Dendritic cell treated with granulocyte-macrophage colony-stimulating factor and Interleukin-4, amounts not matched to agents 40 ng/mL and 50 ng/mL, for 4 days (primary cell): ENCODE results near the gene ARHGAP25.

ENCODE experiments used
- H3K27ac Mint-ChIP-seq: one replicate; pipeline ENCODE4 v1.8.0; 2022; ENCODE audit warnings: mild to moderate bottlenecking, mixed read lengths
- H3K27me3 Mint-ChIP-seq: one replicate; pipeline ENCODE4 v1.8.0; 2022; ENCODE audit warnings: mild to moderate bottlenecking, mixed read lengths
- H3K36me3 Mint-ChIP-seq: one replicate; pipeline ENCODE4 v1.8.0; 2022; ENCODE audit warnings: low read depth, mixed read lengths
- H3K4me1 Mint-ChIP-seq: one replicate; pipeline ENCODE4 v1.8.0; 2022; ENCODE audit warnings: low read depth, mixed read lengths
- H3K4me3 Mint-ChIP-seq: one replicate; pipeline ENCODE4 v1.8.0; 2022; ENCODE audit warnings: mild to moderate bottlenecking, moderate library complexity, mixed read lengths
- H3K9me3 Mint-ChIP-seq: one replicate; pipeline ENCODE4 v1.8.0; 2022; ENCODE audit warnings: mixed read lengths
- intact Hi-C: fragments of 100-400 bp; cut with micrococcal nuclease; formaldehyde crosslinking; loops from one replicate; pipeline ENCODE4 v1.15.0; 2022

Gene ARHGAP25

DNA sequence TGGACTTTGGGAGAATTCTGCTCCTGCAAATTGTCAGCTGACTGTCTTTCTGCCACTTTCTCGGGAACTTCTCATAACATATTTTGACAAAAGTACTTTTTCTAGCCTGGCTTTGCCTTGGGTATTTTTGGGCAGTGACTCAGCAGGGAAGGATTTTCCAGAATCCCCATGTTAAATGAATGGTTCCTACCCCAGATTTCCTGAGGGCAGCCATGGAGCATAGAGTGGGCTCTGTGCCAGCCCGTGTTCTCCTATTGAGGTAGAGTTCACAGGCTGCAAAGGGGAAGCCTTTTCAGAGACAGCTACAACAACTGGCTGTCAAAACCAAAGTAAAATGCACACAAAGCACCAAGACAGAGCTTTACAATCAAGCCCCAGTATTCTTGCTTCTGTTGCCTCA is 76.8 kb downstream of the ARHGAP25 start:
- Mint-ChIP-seq H3K36me3 (peaks cover 61% of the 10 kb centered on the region), H3K4me1 (peaks cover 59% of the 10 kb centered on the region), H3K4me3 (no peak overlapping the region), H3K27me3 (no peaks in the 10 kb centered on the region), H3K9me3 (no peaks in the 10 kb centered on the region), H3K27ac (peak overlapping the region; percentile 54)
- intact Hi-C loops = no loop called here

DNA sequence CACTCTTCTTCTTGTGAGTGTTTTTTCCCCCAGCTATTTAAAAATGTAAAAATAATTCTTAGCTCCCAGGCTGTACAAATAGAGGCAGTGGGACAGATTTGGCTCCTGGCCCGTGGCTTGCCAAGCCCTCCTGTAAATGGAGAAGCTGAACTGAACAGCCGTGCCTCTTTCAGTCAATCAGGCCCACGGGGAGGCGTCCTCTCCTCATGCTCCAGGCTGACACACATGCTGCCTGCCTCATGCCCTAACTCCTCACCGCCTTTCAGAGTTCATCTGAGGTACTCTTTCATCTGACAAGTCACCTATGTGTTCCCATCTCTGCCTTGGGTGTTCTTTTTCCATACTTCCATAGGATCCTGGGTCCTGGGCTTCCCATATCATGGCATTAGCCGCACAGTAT is 77.6 kb downstream of the ARHGAP25 start:
- H3K4me1 Mint-ChIP-seq = peaks cover 50% of the 10 kb centered on the region
- intact Hi-C loops = no loop called here
- peaks cover 68% of the 10 kb centered on the region for H3K36me3 Mint-ChIP-seq
- no peak overlapping the region for H3K4me3 Mint-ChIP-seq
- H3K27me3 Mint-ChIP-seq = no peaks in the 10 kb centered on the region
- H3K27ac Mint-ChIP-seq = peak overlapping the region; percentile 62
- no peaks in the 10 kb centered on the region for H3K9me3 Mint-ChIP-seq

DNA sequence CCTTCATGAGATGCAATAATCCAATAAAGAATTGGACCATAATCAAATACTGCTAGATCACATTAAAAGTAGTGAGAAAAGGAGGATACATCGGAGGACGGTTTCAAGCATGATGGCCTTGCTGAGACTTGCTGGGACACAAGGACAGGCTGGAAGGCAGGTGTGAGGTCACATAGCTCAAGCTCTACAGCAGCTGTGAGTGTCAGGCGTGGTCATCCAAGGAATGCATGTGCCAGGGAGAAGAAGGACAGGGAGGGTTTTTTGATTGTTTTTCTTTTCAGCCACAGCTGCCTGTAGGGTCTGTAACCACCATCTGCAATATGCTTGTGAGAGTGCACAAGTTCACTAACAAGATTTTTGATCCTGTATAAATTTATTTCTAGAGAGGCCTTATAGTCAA is 79.0 kb downstream of the ARHGAP25 start:
- intact Hi-C loops = no loop called here
- Mint-ChIP-seq H3K4me1 (peaks cover 44% of the 10 kb centered on the region), H3K27ac (peak overlapping the region; percentile 41), H3K9me3 (no peaks in the 10 kb centered on the region), H3K36me3 (peaks cover 81% of the 10 kb centered on the region), H3K4me3 (no peak overlapping the region), H3K27me3 (no peaks in the 10 kb centered on the region)

DNA sequence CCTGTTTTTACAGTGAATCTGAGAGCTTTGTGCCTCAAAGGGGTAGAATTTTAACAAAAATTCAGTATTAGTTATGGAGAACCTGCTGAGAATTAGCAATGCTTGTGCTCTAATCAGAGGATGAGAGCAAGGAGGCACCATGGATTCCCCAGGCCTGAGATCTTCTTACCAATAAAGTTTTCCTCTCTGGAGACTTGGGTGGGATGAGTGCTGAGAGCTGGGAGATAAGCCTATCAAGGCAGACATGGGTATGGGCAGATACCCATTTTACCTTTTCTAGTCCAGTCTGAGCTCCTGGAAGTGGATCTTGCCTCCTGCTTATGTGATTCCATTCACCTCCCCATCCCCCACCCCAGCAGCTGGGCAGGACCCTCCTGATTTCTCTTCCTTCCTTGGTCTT is 82.7 kb downstream of the ARHGAP25 start:
- intact Hi-C loops = no loop called here
- no peak overlapping the region for H3K4me3 Mint-ChIP-seq
- H3K9me3 Mint-ChIP-seq = no peaks in the 10 kb centered on the region
- H3K27me3 Mint-ChIP-seq = no peaks in the 10 kb centered on the region
- peaks cover 96% of the 10 kb centered on the region for H3K36me3 Mint-ChIP-seq
- H3K4me1 Mint-ChIP-seq = peaks cover 15% of the 10 kb centered on the region
- H3K27ac Mint-ChIP-seq = peak overlapping the region; percentile 44

DNA sequence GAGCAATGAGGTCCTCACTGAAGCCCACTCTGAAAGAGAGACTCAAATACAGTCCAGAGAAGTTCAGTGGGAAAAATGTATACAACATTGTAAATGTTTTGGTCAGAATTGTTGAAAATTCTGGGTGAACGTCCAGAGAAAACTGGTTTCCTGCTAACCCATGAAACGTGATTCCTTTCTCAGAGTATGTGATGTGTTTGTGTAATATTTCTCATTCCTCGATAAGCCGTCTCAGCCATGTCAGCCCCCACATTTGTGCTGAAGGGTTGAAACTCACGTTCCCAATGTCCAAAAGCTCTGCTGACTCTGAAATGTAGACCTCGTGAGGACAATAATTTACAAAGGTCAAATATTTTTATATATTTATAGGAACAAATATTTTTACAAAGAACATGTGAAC is 84.9 kb downstream of the ARHGAP25 start:
- H3K4me1 Mint-ChIP-seq = peaks cover 29% of the 10 kb centered on the region
- H3K36me3 Mint-ChIP-seq = peaks cover 98% of the 10 kb centered on the region
- intact Hi-C loops = no loop called here
- H3K9me3 Mint-ChIP-seq = no peaks in the 10 kb centered on the region
- no peak overlapping the region for H3K27ac Mint-ChIP-seq
- no peak overlapping the region for H3K4me3 Mint-ChIP-seq
- no peaks in the 10 kb centered on the region for H3K27me3 Mint-ChIP-seq

DNA sequence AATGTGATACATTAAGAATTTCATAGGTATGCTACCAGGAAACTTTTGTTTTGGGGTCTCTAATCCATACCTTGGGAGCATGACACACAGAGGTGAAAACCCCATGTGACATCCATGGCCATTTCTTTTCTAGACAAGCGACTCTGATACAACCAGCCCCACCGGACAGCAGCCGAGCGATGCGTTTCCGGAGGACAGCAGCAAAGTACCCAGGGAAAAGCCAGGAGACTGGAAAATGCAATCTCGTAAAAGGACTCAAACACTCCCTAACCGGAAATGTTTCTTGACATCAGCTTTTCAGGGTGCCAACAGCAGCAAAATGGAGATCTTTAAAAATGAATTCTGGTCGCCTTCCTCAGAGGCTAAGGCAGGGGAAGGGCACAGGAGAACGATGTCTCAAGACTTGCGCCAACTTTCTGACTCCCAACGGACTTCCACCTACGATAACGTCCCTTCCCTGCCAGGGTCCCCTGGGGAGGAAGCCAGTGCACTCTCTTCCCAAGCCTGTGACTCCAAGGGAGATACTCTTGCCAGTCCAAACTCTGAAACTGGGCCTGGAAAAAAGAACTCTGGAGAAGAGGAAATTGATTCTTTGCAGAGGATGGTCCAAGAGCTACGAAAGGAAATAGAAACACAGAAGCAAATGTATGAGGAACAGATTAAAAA is 87.7 kb downstream of the ARHGAP25 start:
- peaks cover 99% of the 10 kb centered on the region for H3K36me3 Mint-ChIP-seq

DNA sequence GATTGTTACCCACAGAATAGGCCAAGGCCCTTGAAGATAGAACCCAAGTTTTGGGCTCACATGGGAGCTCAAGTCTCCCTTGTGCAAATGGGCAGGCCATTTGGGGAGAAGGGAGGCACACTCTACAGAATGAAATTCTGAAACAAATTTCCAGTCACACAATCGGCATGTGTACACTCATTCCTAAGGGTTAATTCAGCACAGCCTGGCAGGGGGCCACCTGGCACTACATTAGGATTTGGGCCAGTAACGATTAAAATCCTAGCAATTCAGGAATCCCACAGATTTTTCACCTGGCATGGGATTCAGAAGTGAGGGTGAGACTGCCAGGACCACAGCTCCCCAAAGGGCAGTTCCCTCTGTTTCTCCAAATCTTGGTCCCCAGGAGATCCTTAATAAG is 90.2 kb downstream of the ARHGAP25 start:
- H3K4me1 Mint-ChIP-seq = peaks cover 70% of the 10 kb centered on the region
- H3K4me3 Mint-ChIP-seq = no peak overlapping the region
- intact Hi-C loops = loop anchor here (10.0 kb wide), 1 partner anchor 50 kb away; no protein-coding TSS in a partner anchor
- peaks cover 90% of the 10 kb centered on the region for H3K36me3 Mint-ChIP-seq
- no peaks in the 10 kb centered on the region for H3K27me3 Mint-ChIP-seq
- H3K27ac Mint-ChIP-seq = peak overlapping the region; percentile 74
- no peaks in the 10 kb centered on the region for H3K9me3 Mint-ChIP-seq

More for the DNA sequence above, 87.7 kb downstream of the ARHGAP25 start:
- Mint-ChIP-seq H3K9me3 (no peaks in the 10 kb centered on the region), H3K27me3 (no peaks in the 10 kb centered on the region), H3K4me3 (no peak overlapping the region), H3K4me1 (peaks cover 51% of the 10 kb centered on the region), H3K27ac (peak overlapping the region; percentile 74)
- intact Hi-C loops = loop anchor here (10.0 kb wide), 1 partner anchor 48 kb away; no protein-coding TSS in a partner anchor

DNA sequence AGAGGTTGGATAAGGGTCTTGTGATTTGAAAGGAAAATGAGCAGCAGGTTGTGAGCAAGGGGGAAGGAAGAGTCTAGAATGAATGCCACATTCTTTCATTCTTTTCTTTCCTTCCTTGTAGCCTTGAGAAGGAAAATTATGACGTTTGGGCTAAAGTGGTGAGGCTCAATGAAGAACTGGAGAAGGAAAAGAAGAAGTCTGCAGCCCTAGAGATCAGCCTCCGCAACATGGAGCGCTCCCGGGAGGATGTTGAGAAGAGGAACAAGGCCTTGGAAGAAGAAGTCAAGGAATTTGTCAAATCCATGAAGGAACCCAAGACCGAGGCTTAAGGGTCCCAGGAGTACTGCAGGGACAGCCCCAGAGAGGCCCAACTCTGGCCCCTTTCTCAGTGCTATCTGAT is 91.3 kb downstream of the ARHGAP25 start:
- Mint-ChIP-seq H3K9me3 (no peaks in the 10 kb centered on the region), H3K4me1 (peaks cover 76% of the 10 kb centered on the region), H3K27ac (peak overlapping the region; percentile 74), H3K4me3 (no peak overlapping the region), H3K36me3 (peaks cover 80% of the 10 kb centered on the region), H3K27me3 (no peaks in the 10 kb centered on the region)
- intact Hi-C loops = loop anchor here (10.0 kb wide), 1 partner anchor 51 kb away; no protein-coding TSS in a partner anchor

DNA sequence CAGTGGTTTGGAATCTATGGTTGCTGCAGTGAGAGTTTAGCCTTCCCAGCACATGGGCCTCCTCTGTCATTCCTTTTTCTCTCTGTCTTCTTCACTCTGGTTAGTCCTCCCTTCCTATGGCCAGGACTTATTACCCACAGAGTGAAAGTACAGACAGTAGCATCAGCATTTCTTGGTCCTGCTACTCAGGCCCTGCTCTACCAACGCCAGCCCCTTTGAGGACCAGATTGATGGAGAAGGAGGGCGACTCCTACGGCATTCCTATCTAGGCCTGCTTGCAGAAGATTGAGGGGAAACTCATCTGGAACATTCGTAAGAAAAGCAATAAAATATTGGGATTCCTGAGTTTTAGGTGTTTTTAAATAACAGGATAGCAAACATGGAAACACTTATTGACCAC is 93.1 kb downstream of the ARHGAP25 start:
- H3K27ac Mint-ChIP-seq = peak overlapping the region; percentile 91
- H3K9me3 Mint-ChIP-seq = no peaks in the 10 kb centered on the region
- intact Hi-C loops = loop anchor here (10.0 kb wide), 1 partner anchor 53 kb away; no protein-coding TSS in a partner anchor
- no peaks in the 10 kb centered on the region for H3K27me3 Mint-ChIP-seq
- no peak overlapping the region for H3K4me3 Mint-ChIP-seq
- H3K4me1 Mint-ChIP-seq = peaks cover 88% of the 10 kb centered on the region
- H3K36me3 Mint-ChIP-seq = peaks cover 62% of the 10 kb centered on the region

DNA sequence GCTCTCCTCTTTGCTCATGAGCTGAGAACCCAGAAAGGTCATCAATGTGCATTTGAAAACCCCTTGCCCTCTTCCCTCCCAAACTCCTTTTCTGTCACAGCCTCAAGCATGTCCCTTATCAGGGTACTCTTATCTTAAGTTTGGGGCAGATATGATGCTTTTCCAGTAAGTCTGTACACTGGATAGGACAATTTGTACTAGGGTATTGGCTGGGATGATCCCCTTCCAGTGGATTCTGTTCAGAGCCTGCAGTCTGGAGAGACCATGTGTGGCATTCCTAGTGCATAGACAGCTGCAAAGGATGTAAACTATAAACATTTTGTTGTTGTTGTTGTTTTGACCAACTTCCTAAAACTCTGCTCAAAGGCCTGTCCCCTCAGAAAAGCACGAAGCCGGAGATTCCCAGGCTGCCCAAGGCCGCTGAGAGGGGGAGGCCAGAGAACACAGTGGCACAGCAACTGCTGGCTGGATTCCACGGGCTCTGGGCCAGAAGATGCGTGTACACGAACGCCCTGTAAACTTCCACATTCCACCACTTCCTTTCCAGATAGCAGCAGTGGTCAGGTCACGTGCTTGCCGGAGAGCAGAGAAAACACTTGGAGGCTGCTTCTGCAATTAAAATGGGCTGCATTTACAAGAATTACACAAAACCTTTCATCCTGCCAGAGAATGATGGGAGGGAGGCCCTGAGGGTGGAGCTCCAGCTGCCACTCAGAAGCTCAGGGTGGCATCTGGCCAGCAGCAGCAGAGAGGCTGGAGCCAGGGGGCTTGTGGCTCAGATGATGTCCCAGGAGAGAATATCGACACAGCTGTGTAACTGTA is 94.5 kb downstream of the ARHGAP25 start:
- Mint-ChIP-seq H3K4me1 (peaks cover 83% of the 10 kb centered on the region), H3K9me3 (no peaks in the 10 kb centered on the region), H3K27me3 (no peaks in the 10 kb centered on the region), H3K36me3 (peaks cover 47% of the 10 kb centered on the region), H3K4me3 (peak overlapping the region; percentile 45), H3K27ac (peak overlapping the region; percentile 91)
- intact Hi-C loops = loop anchor here (1.0 to 10.0 kb wide), 2 partner anchors 8 to 54 kb away; no protein-coding TSS in a partner anchor

DNA sequence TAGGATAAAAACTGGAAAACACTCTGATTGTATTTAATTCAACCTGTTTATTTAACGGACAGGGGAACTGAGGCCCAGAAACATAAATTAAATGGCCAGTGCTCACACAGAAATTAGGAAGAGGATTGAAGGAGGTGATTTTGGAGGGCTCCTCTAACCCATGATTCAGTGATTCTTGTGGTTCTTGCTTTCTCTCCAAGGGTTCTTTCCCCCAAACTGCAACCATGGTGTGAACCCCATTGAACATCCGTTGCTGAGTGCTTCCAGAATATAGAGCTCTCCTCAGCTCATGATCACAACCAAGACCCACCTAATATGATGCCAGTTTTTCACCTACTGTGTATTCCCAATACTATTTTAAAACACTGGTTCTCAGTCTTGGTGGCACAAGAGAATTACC is 95.1 kb downstream of the ARHGAP25 start:
- H3K9me3 Mint-ChIP-seq = no peaks in the 10 kb centered on the region
- H3K27me3 Mint-ChIP-seq = no peaks in the 10 kb centered on the region
- peak overlapping the region; percentile 45 for H3K4me3 Mint-ChIP-seq
- peak overlapping the region; percentile 91 for H3K27ac Mint-ChIP-seq
- peaks cover 41% of the 10 kb centered on the region for H3K36me3 Mint-ChIP-seq
- peaks cover 80% of the 10 kb centered on the region for H3K4me1 Mint-ChIP-seq
- intact Hi-C loops = loop anchor here (1.0 to 10.0 kb wide), 2 partner anchors 8 to 55 kb away; no protein-coding TSS in a partner anchor

DNA sequence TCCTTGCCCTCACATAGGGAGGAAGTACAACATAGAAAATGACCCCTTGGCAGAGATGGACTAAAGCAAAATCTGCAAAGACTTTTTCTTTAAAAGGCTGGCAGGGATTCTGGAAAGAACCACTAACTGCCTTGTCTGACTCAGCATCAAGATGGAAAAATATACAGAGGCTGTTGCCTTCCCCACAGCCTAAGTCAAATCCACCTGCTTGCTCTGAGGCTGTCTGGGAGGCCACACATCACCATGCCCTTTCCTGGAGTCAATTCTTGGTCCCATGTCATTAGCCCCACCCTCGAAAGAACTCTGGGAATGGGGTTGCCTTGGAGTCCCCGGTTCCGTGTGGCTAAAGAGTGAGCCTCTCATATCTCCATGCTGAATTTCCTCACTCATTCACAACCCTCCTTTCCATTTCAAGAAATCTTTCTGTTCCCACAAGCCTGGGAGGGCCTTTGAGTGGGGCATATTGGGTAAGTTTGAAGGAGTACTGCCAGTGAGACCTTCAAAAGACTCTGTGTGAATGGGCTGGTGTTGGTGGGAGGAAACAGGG is 97.1 kb downstream of the ARHGAP25 start:
- no peak overlapping the region for H3K4me3 Mint-ChIP-seq
- peaks cover 72% of the 10 kb centered on the region for H3K4me1 Mint-ChIP-seq
- intact Hi-C loops = no loop called here
- H3K36me3 Mint-ChIP-seq = peaks cover 21% of the 10 kb centered on the region
- no peaks in the 10 kb centered on the region for H3K27me3 Mint-ChIP-seq
- H3K9me3 Mint-ChIP-seq = no peaks in the 10 kb centered on the region
- peak overlapping the region; percentile 91 for H3K27ac Mint-ChIP-seq

DNA sequence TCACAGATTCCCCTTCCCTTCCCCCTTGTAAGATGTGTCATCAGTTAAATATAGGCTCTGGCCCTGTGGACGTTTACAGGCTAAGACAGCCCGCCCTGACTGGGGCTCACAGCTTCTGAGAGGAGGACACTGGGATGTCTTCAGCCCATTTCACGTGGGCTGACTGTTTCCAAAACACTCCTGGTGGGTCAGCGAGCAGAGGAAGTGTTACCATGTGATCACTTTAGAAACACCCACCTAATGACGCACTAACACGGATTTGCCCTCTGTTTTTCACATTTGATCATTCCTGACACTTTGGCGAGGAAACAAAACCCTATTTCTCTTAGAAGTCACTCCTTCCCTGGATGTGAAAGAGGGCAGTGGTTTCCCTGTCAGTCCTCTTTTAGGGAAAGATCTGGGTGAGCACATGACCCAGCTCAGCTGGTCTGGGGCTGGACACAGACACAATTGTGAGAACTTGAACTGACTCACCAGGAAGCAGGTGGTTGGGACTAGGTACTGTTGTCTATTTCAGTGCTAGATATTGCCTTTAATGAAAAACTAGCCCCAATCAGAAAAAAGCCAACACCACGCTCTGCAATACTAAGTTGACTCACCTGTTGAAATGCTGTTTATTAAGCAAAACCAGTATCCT is 97.7 kb downstream of the ARHGAP25 start:
- peak overlapping the region; percentile 91 for H3K27ac Mint-ChIP-seq
- H3K4me1 Mint-ChIP-seq = peaks cover 77% of the 10 kb centered on the region
- intact Hi-C loops = no loop called here
- H3K4me3 Mint-ChIP-seq = no peak overlapping the region
- no peaks in the 10 kb centered on the region for H3K27me3 Mint-ChIP-seq
- no peaks in the 10 kb centered on the region for H3K9me3 Mint-ChIP-seq
- H3K36me3 Mint-ChIP-seq = peaks cover 16% of the 10 kb centered on the region
